CD4-positive, alpha-beta T cell treated with Interleukin-4 for 4 hours (primary cell): ENCODE data around the gene GAREM1.

Source experiments
- DNase-seq: peaks from one replicate; pipeline ENCODE4 v3.0.0-alpha.2; 2020

Gene GAREM1

DNA sequence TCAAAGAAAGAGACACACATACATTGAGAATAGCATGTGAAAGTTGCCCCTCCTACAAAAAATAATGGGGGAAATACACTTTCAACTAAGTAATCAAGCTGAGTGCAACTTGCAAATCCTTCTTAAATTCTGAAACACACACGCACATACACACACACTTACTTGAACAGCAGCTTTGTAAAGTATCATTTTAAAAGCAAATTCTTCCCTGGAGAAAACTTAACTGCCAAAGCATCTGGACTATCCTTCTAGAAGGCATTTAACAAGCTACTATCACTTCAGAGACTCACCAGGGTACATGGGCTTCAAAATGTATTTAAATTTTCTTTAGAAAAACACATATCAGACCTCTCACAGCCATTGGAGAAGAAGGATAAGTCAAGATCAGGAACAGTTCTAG, 15.3 kb downstream of the GAREM1 start:
- no peak for DNase-seq

DNA sequence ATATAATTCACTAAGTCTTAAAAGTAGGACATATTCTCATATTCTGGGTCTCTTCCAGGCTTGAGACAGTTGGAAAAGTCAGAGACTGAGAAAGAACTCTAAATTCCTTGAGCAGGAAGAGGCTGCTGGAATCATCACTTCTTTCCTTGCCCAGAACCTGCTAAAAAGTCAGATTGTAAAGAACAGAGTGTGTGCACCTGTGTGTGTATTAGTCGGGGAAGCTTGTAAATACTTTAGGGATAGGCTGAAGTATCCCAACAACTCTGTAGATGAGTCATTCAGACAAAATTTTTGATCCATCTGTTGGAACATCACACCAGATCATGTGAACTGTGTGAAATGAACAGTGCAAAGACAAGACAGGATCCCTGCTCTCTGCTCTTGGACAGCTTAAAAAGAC, 16.1 kb downstream of the GAREM1 start:
- DNase-seq: no peak

DNA sequence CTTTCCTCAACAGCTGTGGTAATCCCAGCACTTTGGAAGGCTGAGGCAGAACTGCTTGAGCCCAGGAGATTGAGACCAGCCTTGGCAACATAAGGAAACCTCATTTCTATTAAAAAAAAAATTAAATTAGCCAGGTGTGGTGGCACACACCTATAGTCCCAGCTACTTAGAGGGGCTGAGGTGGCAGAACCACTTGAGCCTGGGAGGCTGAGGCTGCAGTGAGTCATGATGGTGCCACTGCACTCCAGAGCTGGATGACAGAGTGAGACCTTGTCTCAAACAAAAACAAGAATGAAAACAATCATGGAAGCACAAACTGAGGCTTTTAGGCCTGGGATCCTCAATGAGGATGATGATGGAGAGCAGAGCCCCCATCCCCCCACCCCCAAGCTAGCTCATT, 19.8 kb downstream of the GAREM1 start:
- no peak for DNase-seq

DNA sequence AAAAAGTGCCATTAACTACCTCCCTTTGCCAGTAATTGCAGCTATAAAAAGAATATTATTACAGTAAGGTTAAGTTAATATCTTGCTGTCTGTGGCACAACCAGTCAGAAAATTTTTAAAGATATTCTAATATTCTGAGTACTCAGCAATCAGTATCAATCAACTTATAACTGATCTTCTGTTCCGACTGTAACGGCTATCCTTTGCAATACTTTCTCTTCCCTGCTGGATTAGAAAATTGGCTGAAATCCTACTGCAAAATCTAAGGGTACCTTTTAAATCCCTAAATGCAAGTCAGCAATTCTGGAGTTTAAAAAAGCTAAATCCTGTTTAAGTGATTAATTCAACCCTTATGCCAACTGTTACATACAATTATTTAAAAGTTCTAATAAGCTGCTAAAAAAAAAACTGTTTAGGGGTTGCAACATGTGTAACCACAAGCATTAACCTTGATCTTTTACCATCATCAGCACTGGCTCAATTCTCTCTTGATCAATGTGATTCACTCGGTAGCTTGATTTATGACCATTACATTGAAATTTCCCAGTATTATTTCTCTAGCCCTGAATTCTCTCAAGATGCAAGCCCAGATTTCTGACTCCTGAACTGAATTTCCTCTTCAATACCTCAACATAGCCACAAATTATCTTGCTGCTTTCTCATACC, 20.5 kb downstream of the GAREM1 start:
- DNase-seq: no peak

DNA sequence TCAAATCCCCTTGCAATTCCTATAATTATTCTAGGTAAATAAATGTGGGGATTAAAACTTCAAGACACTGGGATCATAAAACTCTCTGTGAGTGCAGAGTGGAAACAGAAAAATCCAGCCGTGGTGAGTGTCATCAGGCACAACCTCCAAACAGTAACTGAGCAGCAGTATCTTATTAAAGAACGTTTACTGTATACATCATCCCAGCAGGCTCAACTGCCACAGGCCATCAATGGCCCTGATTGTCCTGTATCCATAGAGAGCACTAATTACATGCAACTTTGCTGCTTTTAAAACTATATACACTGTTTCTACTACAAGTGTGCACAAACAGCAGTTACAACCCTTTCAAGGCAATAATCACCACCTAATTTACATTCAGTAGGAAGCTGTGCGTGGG, 23.9 kb downstream of the GAREM1 start:
- DNase-seq: no peak

DNA sequence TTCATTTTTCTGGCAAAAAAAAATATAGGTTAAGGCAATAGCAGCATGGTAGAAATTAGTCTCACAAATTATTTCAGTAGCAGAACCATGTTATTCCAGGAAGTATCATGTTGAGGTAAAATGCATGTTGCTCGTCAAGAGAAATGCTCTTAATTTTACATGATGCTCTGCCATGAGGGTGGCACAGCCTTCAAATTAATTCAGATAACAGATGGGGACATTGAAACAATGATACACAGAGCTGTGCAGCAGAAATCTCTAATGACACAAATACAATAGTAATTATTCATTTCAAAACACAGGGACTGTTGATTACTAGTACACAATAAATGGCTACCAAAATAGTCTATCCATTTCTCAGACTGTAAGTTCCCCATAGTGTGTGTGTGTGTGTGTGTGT, 24.8 kb downstream of the GAREM1 start:
- DNase-seq: no peak

DNA sequence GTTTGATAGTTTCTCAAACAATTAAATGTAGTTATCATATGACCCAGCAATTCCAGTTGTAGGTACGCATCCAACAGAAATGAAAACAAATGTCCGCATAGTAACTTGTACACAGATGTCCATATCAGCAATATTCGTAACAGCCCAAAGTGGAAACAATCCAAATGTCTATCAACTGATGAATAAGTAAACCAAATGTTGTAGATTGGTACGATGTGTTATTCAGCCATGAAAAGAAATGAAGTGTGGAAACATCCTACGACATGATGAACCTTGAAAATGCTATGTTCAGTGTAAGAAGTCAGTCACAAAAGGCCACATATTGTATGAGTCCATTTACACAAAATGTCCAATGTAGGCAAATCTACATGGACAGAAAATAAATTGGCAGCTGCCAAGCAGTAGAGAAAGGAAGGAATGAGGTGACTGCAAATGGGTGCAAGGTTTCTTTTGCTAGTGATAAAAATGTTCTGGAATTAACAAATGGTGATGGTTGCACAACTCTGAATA, 26.9 kb downstream of the GAREM1 start:
- DNase-seq: no peak

DNA sequence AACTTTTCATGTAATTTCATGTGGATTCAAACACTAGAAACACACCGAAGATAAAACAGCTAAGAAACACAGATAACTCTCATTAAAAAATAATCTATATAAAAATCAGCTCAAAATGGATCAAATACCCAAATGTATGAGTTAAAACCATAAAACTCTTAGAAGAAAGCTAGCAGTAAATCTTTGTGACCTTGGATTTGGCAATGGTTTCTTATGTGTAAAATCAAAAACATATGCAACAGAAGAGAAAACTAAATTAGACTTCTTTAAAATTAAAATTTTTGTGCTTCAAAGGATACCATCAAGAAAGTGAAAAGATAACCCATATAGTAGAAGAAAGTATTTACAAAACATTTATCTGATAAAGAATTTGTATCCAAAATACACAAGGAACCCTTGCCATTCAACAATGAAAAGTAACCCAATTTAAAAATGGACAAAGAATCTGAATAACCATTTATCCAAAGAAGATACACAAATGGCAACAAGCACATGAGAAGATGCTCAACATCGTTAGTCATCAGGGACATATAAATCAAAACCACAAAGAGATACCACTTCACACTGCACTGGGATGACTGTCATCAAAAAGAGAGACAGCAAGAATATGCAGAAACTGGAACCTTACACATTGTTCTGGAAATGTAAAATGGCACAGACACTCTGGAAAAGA, 27.5 kb downstream of the GAREM1 start:
- no peak for DNase-seq

DNA sequence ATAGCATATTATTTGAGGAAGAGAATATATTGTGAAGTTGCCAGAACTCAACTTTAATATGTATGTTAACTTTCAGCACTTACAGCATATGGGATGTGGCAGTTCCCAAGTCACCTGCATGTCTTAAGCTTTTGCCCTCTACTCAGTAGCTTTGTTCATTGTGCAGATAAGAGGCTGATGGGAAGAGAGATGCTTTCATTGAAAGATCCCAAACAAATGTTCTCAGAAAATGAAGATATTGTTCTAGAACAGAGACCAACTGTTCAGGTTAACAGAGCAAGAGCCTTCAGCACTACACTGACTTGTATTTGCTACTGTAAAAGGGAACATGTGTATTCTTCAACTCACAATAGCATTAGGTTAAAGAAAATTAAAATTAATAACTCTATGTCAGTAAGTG, 28.1 kb downstream of the GAREM1 start:
- no peak for DNase-seq

DNA sequence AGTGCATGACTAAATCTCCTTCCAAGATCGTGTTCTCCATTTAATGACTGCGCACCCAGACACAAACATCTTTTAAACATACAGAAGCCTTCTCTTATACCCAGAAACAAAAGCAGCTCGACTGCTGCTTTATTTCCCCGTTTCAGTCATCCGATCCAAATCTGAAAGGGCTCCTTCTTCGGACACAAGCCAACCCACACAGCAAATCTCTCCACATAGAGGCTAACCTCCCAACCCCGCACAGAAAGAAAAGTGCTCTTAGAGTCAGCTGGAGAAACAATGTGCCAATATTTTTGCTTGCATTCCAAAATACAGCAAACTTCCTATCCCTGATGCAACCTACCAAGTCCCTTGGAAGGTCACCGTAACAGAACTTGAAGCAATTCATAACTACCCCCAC, 29.1 kb downstream of the GAREM1 start:
- DNase-seq: no peak

DNA sequence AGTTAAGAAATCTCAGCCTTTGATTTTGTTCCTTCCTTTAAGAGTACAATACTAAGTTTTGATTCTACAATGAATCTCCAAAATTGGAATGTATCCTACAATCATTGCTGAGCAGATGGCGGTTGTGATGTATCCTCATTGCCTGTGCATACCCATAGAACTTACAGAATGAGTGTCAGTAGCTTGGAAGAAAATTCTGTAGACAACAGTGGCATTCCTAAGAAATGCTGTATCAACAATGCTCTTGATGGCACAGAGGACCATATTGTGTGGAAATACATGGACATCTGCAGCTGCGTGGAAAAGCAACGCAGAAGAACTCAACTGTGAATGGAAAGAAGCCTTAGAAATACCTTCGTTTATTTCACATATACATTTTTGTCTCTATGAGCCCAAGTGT, 30.2 kb downstream of the GAREM1 start:
- DNase-seq: no peak

DNA sequence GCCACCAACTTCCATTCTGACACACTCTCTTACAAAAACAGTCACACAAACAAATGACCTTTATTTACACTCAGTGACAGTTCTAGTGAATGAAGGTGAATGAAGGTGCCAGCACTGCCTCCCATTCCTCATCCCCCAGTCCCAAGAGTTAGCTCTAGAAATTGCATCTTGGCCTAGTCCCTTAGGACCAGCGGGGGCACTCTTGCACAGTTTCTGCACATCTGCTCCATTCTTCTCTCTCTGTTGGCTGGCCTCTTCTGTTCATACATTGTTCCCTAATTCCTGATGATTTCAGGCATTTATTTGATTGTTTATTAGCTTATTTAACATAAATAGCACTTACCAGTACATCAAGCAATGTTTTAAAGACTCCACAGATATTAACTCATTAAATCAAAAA, 30.9 kb downstream of the GAREM1 start:
- no peak for DNase-seq

DNA sequence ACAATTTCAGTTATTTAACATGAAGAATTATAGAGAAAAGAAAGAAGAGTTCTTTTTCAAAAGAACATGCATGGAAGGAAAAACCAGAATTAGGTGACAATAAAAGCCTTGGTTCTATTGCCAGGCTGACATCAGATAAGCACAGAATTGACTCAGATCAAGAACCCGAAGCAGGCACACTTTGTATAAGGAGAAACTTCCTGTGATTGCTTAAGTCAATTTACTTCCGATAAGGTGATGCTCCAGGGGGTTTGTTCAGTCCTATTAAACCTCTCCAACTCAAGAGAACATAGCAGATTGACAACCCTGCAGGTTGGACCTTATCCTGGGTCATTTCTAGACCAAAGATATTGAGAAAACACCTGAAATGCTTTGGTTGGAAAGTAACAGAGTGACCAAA, 31.4 kb downstream of the GAREM1 start:
- DNase-seq: no peak

DNA sequence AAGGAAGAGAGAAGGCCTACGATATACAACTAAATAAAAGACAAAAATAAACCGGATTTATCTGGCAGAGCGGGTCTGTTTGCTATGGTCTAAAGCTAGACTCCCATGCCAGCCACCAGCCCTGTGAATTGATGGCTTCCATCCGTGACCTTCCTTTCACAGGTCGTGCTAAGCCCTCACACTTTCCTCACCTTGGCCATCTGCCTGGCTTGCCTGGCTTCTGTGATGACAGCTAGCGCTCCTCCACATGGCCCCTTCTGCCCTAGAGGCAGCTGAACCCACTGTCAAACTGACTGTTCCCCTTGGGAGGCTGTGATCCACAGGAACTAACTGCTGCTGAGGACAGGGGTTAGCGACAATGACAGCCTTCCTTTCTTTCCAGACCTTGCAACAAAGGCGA, 32.5 kb downstream of the GAREM1 start:
- DNase-seq: no peak

DNA sequence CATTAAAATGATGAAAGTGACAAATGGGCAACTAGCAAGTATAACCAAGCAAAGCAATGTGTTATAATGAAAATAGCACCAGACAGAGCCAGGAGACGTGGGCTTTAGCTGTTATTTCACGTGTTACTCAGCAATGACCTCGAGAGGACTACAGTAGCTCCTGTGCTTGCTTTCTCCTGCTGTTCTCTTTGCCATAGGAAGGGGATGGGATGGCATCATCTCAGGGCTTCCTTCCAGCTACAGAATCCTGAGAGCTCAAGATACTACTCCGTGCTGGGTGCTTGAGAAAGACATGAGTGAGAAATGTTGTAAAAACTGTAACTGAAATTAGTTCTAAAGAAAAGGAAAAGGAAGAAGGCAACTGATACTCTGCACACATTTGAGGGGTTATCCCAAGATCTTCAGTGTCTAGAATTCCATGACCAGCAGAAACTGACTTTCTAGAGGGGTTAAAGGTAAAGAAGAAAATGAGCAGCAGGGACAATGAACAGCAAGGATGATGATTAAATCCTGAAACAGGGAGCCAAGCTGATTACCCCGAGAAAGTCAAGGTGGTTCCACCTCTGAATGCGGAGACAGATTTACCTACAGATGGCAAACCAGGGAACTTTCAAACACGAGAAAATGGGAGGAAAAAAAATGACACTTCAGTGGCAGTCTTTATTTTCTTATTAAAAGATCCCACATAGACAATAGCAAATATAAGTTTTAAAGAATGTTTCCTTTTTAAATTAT, 33.4 kb downstream of the GAREM1 start:
- no peak for DNase-seq

DNA sequence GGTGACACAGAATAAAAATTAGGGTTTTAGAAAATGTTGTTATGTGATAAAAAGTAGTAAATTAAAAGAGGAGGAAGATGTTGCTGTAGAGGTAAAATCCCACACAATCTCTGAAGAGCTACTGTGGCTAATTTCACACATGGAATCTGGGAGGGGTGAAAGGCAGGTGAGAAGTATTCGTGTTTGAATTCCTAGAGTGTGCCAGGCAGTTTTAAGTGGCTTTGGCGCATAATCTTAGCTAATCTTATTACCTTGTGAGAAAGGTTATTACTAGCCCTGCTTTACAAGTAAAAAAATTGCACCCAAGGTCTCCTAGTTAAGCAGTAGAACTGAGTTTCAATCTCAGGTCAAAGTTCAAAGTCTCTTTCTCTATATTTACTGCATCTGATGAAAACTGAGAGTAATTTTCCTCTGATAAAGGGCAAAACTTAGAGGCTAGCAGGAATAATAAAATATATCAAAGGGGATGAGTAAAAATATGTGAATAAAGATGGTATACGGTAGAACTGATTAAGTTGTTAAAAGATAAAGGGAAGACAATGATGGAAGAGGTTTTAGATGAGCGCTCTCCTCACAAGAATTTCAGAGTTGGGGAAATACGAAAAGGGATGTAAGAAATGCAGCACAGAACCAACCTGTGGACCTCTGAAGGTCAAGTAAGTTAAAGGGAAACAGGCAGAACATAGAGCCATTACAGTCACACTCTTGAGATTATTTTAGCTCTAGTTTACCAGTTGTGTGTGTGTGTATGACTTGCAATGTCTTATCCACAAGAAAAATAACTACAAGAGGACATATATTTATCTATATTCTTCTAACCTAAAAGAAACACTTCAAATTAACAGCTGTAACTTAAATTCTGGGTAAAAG, 34.8 kb downstream of the GAREM1 start:
- DNase-seq: no peak

DNA sequence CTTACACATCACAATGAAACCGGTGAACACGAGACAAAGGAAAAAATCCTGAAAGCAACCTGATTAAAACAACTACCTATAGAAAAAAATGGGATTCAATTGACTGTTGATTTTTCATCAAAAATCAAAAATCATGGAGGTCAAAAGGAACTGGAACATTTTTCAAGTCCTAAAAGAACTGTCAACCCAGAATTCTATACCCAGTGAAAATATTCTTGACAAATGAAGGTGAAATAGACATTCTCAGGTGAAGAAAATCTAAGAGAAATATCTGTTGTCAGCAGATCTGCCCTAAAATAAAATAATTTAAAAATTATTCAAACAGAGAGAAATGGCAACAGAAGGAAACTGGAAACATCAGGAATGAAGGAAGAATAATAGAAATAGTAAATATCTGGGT, 38.9 kb downstream of the GAREM1 start:
- DNase-seq: no peak

DNA sequence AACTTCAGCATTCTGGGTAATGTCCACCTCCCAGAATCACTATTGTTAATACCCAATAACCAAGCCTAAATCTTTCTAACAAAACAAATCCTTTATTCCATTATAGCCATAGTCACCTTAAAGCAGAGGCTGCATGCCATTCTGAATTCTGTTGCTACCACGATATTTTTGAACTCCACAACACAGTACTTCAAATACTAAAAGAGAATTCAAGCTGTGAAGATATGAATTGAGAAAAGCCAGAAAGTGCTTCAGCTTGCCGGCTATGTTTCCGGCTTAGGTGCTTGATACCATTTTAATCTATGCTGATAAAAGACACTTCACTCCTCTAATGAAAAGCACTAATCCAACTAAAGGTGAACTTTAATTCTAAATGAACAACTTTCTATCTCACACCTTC, 41.3 kb downstream of the GAREM1 start:
- no peak for DNase-seq

DNA sequence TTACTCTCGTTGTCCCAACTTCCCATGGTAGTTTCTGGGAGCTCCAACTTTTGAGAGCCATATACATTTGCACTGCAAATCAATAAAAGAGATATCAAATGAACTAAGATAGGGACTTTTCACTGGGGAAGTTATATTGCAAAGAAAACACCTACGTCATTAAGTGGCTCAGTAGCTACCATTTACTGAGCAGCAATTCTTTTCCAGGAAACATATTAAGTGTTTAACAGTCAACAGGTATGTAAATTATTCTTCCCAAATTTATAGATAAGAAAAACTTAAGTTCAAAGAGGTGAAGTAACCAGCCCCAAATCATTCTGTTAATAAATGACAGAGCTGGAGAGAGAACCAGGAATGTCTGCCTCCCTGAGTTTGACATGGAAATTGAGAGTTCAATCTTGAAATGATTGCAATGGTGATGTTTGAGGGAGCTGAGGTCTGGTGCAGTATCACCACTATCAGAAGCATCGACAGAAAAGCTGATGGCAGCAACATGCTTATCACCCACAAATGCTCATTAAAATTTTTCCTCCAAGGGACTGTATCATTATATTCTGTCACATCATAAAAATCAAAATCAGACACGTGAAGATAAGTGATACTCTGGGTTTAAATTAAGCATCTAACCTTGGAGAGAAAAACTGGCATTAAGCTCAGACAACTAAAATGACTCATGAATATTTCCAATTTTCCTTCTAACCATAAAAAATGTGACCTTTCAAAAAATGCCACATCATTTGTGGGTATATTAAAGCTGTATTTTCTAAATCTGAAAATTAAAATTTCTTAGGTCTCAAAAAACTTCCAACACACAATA, 43.4 kb downstream of the GAREM1 start:
- DNase-seq: no peak

DNA sequence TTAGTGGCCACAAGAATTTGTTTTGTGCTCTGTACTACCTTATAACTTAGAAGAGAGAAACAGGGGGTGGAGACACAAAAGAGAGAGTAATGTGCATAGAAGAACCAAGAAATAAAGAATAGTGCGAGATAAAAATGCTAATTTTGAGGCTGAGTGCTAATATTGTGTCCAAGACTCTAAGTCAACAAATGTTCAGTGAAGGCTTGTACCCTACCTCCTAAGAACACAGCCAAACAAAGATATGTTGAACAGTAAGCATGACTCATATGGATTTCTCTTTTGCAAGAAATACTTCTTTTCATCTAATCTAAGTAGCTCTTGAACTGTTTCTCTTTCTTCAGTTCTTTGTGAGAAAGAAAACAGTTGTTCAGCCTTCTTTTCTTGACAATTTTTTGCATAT, 45.2 kb downstream of the GAREM1 start:
- no peak for DNase-seq

DNA sequence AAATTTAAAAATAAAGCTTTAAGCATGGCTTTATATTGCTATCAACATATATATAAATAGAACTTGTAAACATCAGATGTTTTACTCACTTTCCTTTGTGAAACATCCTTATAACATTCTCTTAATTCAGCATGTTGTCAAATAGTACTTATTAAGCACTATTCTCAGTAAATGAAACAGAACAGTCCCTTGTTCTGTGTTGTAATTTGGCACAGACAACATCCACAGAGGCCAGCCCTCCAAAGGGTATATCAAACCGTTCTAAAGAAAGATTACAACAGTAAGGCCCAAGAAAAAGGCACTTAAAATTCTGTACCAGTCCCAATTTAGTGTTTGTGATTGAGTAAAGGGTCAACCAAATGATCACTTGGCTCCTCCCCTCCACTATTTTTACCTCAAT, 46.0 kb downstream of the GAREM1 start:
- no peak for DNase-seq
